ENCODE data around the gene FLVCR2. TPM values are rescaled to one million over a fixed set of nuclear protein-coding genes. Genes with fewer than 3 reads are reported as not detected.

Gene FLVCR2
- polyA plus RNA-seq, 1 donor from 2014 or later: not detected

DNA sequence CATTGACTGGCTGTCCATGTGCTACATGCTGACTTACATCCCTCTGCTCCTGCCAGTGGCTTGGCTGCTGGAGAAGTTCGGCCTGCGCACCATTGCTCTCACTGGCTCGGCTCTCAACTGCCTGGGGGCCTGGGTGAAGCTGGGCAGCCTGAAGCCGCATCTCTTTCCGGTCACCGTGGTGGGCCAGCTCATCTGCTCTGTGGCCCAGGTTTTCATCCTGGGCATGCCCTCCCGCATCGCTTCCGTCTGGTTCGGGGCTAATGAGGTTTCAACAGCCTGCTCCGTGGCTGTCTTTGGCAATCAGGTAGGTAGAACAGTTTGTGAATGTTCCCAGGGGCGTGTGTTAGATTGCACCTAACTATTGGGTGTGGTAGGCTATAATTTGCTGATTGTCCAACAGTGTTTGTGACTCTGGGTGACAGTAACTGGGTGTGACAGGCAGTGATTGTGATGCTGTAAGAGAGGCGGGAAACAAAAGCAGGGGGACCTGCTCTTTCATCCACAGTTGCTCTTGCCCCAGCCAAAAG is 981 bp downstream of the FLVCR2 start:
- no peak overlapping the region for H2AFZ ChIP-seq (ENCODE audit: low read depth, low read length)
- no peaks in the 10 kb centered on the region for H3K9me2 ChIP-seq (ENCODE audit: insufficient read depth, low read length)
- no peaks in the 10 kb centered on the region for H3F3A ChIP-seq (ENCODE audit: insufficient read depth, low read length, poor library complexity, severe bottlenecking)
- no peak overlapping the region for H3K27ac ChIP-seq (ENCODE audit: low read length)
- no peak overlapping the region for H3K9ac ChIP-seq (ENCODE audit: low read length)
- H3K36me3 ChIP-seq (ENCODE audit: insufficient read depth, low read length): no peaks in the 10 kb centered on the region
- no peaks in the 10 kb centered on the region for H4K20me1 ChIP-seq (ENCODE audit: insufficient read depth)
- no peaks in the 10 kb centered on the region for H3K79me2 ChIP-seq (replicated peaks; ENCODE audit: insufficient read depth, low read length)
- H3K27me3 ChIP-seq (ENCODE audit: insufficient read depth, low read depth, low read length): peaks cover 6% of the 10 kb centered on the region
- H3K4me2 ChIP-seq (ENCODE audit: low read length): no peak overlapping the region
- H3K4me3 ChIP-seq (ENCODE audit: low read length): peak overlapping the region; percentile 68
- no peaks in the 10 kb centered on the region for H3K9me3 ChIP-seq (ENCODE audit: low read length)
- TF ChIP-seq, protein P1, sequence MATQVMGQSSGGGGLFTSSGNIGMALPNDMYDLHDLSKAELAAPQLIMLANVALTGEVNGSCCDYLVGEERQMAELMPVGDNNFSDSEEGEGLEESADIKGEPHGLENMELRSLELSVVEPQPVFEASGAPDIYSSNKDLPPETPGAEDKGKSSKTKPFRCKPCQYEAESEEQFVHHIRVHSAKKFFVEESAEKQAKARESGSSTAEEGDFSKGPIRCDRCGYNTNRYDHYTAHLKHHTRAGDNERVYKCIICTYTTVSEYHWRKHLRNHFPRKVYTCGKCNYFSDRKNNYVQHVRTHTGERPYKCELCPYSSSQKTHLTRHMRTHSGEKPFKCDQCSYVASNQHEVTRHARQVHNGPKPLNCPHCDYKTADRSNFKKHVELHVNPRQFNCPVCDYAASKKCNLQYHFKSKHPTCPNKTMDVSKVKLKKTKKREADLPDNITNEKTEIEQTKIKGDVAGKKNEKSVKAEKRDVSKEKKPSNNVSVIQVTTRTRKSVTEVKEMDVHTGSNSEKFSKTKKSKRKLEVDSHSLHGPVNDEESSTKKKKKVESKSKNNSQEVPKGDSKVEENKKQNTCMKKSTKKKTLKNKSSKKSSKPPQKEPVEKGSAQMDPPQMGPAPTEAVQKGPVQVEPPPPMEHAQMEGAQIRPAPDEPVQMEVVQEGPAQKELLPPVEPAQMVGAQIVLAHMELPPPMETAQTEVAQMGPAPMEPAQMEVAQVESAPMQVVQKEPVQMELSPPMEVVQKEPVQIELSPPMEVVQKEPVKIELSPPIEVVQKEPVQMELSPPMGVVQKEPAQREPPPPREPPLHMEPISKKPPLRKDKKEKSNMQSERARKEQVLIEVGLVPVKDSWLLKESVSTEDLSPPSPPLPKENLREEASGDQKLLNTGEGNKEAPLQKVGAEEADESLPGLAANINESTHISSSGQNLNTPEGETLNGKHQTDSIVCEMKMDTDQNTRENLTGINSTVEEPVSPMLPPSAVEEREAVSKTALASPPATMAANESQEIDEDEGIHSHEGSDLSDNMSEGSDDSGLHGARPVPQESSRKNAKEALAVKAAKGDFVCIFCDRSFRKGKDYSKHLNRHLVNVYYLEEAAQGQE (IDR thresholded peaks at IDR 0.05; ENCODE audit: borderline replicate concordance): no peak
- TF ChIP-seq POLR2AphosphoS5 (IDR thresholded peaks at IDR 0.05): no peak
- TF ChIP-seq, protein P2, sequence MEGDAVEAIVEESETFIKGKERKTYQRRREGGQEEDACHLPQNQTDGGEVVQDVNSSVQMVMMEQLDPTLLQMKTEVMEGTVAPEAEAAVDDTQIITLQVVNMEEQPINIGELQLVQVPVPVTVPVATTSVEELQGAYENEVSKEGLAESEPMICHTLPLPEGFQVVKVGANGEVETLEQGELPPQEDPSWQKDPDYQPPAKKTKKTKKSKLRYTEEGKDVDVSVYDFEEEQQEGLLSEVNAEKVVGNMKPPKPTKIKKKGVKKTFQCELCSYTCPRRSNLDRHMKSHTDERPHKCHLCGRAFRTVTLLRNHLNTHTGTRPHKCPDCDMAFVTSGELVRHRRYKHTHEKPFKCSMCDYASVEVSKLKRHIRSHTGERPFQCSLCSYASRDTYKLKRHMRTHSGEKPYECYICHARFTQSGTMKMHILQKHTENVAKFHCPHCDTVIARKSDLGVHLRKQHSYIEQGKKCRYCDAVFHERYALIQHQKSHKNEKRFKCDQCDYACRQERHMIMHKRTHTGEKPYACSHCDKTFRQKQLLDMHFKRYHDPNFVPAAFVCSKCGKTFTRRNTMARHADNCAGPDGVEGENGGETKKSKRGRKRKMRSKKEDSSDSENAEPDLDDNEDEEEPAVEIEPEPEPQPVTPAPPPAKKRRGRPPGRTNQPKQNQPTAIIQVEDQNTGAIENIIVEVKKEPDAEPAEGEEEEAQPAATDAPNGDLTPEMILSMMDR (IDR thresholded peaks at IDR 0.05; ENCODE audit: poor library complexity, severe bottlenecking): no peak
- no peak for TF ChIP-seq MXI1 (conservative IDR thresholded peaks at IDR 0.05; ENCODE audit: poor library complexity, severe bottlenecking)
- no peak for TF ChIP-seq SMC3 (conservative IDR thresholded peaks at IDR 0.05; ENCODE audit: poor library complexity)
- TF ChIP-seq RAD21 (conservative IDR thresholded peaks at IDR 0.05): no peak
- no peak for TF ChIP-seq TAF1 (IDR thresholded peaks at IDR 0.05; ENCODE audit: low read depth)
- no peak for TF ChIP-seq EP300 (conservative IDR thresholded peaks at IDR 0.05; ENCODE audit: poor library complexity, severe bottlenecking)
- no peak for TF ChIP-seq EZH2 (IDR thresholded peaks at IDR 0.05; ENCODE audit: borderline replicate concordance, insufficient read depth, low read length, poor library complexity, severe bottlenecking)

GRCh38 chr14:75579882-75580281 is 1.5 kb downstream of the FLVCR2 start:
- H3K4me2 ChIP-seq (ENCODE audit: low read length): no peak overlapping the region
- no peaks in the 10 kb centered on the region for H3F3A ChIP-seq (ENCODE audit: insufficient read depth, low read length, poor library complexity, severe bottlenecking)
- H3K27me3 ChIP-seq (ENCODE audit: insufficient read depth, low read depth, low read length): peaks cover 6% of the 10 kb centered on the region
- no peaks in the 10 kb centered on the region for H3K36me3 ChIP-seq (ENCODE audit: insufficient read depth, low read length)
- no peak overlapping the region for H3K9ac ChIP-seq (ENCODE audit: low read length)
- H2AFZ ChIP-seq (ENCODE audit: low read depth, low read length): no peak overlapping the region
- TF ChIP-seq MXI1 (conservative IDR thresholded peaks at IDR 0.05; ENCODE audit: poor library complexity, severe bottlenecking) (no peak), RAD21 (conservative IDR thresholded peaks at IDR 0.05) (no peak), POLR2AphosphoS5 (IDR thresholded peaks at IDR 0.05) (no peak), EZH2 (IDR thresholded peaks at IDR 0.05; ENCODE audit: borderline replicate concordance, insufficient read depth, low read length, poor library complexity, severe bottlenecking) (no peak)
- TF ChIP-seq, protein P2 (IDR thresholded peaks at IDR 0.05; ENCODE audit: poor library complexity, severe bottlenecking): no peak
- H4K20me1 ChIP-seq (ENCODE audit: insufficient read depth): no peaks in the 10 kb centered on the region
- H3K27ac ChIP-seq (ENCODE audit: low read length): no peak overlapping the region
- no peak overlapping the region for H3K4me3 ChIP-seq (ENCODE audit: low read length)
- no peaks in the 10 kb centered on the region for H3K79me2 ChIP-seq (replicated peaks; ENCODE audit: insufficient read depth, low read length)
- H3K9me2 ChIP-seq (ENCODE audit: insufficient read depth, low read length): no peaks in the 10 kb centered on the region
- no peaks in the 10 kb centered on the region for H3K9me3 ChIP-seq (ENCODE audit: low read length)

All from neural cell (in vitro differentiated cells).